GM21737 (cell line): ENCODE results near the gene CTR9.
A peak's percentile ranks its signal among the peaks of the same experiment; 100 is the strongest.

ENCODE experiments used
- ATAC-seq: cut with Tn5 transposase; IDR thresholded peaks from one replicate; pipeline ENCODE4 v1.9.1; 2021; ENCODE audit warnings: mild to moderate bottlenecking, moderate library complexity; ENCODE audit not compliant: unreplicated experiment

Gene CTR9

GRCh38 chr11:10779086-10779485, 28.0 kb downstream of the CTR9 start:
- no peak for ATAC-seq

- no peak for ATAC-seq
These were observed 29.0 kb downstream of the CTR9 start for GRCh38 chr11:10780040-10780439.

DNA sequence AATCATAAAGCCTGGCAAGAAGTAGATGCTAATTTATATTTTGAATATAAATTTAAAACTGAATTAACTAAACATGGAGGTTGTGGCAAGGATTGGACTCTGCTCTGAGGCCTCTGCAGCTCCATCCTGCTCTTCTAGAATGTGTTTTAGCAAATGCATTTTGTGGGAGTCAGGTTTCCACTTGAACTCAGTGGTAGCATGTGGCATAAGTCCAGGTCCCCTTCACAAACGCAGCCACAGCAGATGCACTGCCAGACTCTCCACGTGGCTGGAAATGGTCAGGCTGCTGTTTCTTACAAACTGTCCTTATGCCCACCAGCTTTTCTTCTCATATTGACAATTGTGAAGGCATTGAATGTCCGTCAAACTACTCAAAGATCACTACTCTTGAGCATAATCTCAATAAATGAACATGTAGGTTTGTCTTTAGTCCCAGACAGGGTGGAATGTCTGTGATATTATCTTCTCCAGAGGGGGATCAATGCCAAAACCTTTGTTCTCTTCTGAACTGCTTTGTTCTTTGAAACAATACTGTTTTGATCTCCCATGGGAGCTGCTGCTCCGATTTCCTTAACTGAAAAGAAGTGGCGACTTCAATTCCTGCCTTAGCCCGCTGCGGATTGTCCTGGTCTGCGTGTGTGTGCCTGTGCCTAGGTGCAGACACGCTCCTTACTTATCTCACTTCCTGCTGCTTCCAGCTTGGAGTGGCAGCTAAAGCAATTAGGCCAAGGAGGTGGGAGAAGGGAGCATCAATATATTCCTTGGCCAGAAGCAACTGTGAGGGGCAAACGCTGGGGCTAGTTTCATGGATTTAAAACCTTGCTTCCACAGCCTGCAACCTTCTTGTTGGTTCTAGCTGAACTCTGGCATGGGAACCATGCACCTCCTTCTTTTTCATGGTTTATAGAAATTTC, 33.4 kb downstream of the CTR9 start:
- no peak for ATAC-seq

DNA sequence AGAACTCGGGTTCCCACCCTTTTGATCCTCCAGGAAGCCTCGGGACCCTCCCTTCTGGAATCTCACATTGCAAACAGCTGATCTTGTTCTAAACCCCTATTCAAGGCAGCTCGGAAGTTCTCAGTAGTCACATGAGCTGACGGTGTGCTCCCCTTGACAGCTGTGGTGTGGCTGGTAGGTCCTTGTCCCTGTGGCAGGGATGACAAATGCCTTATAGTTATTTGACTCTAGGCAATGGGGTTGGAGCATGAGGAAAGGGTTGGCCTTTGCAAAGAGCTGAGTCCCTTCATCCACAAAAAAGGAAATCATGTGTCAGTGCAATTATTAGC, 34.1 kb downstream of the CTR9 start:
- no peak for ATAC-seq

GRCh38 chr11:10786451-10786850, 35.4 kb downstream of the CTR9 start:
- no peak for ATAC-seq

DNA sequence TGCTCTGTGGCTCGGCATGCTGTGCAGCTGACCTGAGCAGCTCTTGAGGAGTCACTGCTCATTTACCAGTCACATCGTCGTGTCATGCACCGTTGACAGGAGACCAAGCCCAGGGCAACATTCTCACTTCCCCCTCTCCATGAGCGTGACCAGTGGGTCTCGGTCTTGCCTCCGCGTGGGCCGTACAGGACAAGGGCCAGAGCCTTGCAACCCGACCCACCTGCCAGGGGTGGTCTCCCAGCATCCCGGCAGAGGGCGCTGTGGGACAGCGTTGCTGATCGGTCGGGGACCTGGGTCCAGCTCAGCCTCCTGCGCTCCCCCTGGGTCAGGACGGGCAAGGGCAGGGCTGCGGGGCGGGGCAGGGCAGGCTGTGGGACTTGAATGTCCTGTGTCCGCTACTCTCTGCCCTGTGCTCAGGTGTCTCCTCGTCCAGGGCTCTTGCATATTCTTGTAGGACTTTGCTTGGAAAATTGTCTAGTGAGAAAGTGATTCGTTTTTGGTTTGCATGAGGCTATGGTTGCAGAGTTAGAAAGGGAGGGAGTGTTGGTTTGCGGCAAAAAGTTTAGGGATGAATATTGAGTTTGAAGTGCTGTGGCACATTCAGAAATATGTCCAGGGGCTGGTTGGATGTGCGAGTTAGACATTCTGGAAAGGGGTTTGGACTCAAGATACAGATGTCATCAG, 41.5 kb downstream of the CTR9 start:
- peak; percentile 84 for ATAC-seq

DNA sequence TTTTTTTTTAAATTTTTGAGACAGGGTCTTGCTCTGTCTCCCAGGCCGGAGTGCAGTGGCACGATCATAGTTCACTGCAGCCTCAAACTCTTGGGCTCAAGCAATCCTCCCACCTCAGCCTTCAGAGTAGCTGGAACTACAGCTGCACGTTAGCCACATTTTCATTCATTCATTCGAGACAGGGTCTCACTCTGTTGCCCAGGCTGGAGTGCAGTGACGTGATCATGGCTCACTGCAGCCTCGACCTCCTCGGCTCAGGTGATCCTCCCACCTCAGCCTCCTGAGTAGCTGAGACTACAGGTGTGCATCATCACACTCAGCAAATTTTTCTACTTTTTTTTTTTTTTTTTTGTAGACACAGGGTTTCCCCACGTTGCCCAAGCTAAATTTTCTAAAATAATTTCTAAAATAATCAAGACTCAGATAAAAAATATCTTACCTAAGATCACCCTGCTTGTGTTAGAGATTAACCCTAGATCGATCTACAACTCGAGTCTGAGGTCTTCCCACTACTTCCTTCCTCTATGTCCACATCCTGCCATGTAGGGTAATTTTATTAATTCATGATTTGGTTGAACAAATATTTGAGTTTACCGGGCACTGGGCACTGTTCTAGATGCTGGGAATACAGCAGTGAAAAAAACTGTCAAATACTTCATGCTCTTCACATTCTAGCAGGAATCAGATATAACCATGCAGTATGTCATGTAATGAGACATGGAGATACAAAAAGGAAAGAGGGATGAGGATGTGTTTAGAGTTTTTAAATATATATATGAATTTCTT, 42.6 kb downstream of the CTR9 start:
- ATAC-seq = no peak

GRCh38 chr11:10796191-10796590, 45.1 kb downstream of the CTR9 start:
- no peak for ATAC-seq

- no peak for ATAC-seq
These were observed 46.0 kb downstream of the CTR9 start for GRCh38 chr11:10797001-10797400.

DNA sequence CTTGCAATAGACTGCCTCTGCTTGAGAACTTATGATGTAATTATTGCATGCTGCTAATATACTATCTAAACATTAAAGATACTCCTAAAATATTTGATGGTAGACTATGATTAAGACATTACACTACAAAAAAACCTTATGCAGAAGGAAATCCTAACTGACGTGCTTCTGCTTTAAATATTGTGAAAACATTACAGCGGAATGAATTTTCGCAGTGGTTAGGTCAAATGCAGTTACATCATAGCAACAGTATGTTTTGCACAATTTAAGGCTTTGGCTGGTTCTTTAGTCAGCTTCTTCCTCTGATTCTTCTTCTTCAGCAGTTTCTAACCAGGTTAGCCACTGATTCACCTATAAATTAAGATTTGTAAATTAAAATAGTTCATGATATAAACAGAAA, 46.5 kb downstream of the CTR9 start:
- no peak for ATAC-seq

- ATAC-seq = no peak
These were observed 47.4 kb downstream of the CTR9 start for GRCh38 chr11:10798330-10798928.

DNA sequence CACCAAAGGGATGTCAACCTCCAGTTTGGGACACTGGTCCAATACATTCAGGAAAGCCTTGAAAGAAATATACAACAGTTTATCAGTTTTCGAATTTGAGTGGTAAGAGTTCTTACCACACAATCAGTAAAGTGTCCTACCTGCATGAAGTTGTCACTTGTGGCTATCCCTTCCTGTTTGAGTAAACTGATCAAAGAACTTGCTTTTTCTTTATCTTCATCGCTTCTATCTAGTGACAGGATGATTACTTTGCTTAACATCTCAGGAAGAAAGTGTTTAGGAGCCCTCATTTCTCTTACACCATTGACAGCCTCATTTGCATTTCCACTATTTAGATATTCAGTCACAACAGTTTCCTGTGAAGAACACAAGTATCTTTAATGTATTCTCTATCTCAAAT, 49.2 kb downstream of the CTR9 start:
- ATAC-seq = no peak

GRCh38 chr11:10803676-10804075, 52.6 kb downstream of the CTR9 start:
- ATAC-seq = no peak

- ATAC-seq = no peak
These were observed 54.7 kb downstream of the CTR9 start for GRCh38 chr11:10805741-10806140.

- ATAC-seq = no peak
These were observed 55.2 kb downstream of the CTR9 start for GRCh38 chr11:10806206-10806605.

DNA sequence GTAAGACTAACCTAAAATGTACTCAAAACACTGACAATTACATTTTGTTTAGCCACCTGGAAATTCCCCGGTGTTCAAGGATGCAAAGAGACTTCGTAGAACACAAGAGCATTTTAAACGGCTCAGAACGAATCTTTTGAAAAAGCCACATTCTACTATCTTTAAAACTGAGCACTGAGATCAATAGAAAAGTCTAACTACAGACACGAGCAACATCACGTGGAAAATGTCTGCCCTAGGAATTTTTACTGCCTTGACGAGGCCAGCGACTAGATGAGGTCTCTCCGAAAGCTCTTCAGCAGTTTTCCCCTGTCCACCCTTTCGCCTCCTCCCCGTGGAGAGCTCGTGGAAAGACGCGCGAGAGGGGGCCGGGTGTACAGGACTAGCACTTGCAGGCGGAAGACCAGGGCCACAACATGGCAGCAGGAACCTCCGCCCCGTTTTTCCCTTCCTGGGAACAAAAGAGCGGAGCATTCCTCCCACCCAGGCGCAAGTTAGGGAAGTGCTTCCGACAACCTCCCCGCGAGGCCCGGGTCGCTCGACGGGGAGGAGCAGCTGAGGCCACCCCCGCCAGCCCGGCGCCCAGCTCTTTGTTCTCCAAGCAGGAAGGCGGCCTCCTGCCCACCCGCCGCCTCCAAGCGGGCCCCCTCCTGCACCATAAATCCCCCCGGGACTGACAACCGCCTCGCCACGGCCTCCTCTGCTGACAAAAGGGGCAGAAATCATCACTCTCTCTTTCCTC, 56.6 kb downstream of the CTR9 start:
- ATAC-seq = peak; percentile 4

- ATAC-seq = no peak
These were observed 57.1 kb downstream of the CTR9 start for GRCh38 chr11:10808235-10808552.

DNA sequence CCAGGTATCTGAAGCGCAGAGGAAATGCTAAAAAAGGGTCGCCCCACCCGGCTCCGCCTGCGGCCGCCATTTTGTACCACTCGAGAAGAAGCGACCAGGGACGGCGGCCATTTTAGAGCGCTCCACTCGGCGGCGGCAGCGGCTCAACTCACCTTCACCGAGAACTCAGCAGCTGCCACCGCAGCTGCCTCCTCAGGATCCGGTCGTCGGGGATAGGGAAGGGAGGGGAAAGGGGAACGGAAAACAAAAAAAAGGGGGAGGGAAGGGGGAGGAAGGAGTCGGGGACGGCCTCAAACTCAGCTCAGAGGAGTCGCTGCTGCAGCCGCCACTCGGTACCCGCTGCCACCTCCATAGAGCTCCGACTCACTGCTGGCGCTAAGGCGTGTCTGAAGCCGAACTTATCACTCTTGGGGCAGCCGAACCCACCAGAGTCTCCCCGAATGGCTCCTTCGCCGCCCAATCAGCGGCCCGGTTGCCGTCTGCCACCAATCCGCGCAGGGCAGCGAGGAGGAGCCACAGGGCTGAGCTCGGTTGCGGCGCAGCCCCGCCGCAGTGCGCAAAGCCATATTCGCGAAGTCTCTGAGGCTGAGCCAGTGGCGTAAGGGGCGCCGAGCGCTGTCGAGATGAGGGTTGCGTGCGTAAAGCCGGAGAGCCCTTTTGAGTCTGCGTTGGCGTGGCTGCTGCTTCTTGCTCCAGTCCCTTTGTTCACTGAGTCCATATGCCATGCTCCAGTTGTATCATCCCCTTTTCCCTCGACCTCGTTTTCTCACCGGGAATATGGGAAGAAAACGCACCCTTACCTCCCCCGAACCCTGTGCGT, 57.7 kb downstream of the CTR9 start, which contains the start of gene EIF4G2:
TSS of gene EIF4G2 (minus strand) at position 374 of the 820 bp plus-strand sequence.
- ATAC-seq = peak; percentile 92

DNA sequence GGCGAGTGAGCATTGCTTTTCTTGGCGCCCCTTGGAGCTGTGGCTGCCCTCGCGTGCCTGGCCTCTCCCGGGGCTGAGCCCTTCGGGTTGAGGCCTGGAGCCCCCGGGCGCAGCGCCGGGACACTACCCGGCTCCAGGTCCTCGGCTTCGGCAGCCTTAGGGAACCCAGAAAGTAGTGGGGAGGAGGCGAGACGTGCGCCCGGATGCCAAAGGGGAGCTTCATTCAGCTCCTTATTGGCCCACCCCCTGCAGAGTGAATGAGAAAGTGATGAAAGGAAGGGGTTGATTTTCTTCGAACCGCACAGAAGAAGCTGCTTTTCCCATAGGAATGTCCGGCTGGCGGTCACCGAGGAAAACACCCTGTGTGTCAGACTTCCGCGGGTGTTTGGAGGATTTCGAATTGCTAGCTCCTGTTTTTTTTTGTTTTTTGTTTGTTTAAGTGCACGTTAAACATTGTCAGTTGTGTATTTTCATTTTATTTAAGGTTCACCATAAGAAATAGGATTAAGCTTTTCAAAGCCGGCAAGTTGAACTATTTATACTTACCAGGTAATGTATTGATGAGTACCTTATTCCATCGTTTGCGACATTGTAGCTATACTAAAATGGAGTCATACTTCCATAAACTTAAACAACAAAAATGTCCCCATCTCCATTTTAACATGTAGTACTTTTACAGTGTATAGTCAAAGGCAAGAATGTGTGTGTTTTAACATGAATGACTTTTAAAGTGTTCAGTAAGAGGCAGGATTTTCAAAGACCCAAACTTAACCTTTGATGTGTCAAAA, 58.5 kb downstream of the CTR9 start:
- peak; percentile 24 for ATAC-seq
